Mucosa of gallbladder (tissue), 1 donor: ENCODE measurements around the gene KCNE4. TPM values are rescaled to one million over a fixed set of nuclear protein-coding genes. Genes with fewer than 3 reads are reported as not detected.

ENCODE experiments used
- DNase-seq: peaks from one replicate; pipeline ENCODE4 v3.0.0-alpha.2; 2020; ENCODE audit warnings: low spot score
- total RNA-seq: library from RNA; stranded (reverse); gene quantifications from one replicate; pipeline ENCODE4 v1.2.1, GENCODE V29; 2021
- donor health status: DM: no; HTN: no; CAD: no.

Gene KCNE4
- total RNA-seq, 1 donor from 2014 or later: 7.4 TPM

DNA sequence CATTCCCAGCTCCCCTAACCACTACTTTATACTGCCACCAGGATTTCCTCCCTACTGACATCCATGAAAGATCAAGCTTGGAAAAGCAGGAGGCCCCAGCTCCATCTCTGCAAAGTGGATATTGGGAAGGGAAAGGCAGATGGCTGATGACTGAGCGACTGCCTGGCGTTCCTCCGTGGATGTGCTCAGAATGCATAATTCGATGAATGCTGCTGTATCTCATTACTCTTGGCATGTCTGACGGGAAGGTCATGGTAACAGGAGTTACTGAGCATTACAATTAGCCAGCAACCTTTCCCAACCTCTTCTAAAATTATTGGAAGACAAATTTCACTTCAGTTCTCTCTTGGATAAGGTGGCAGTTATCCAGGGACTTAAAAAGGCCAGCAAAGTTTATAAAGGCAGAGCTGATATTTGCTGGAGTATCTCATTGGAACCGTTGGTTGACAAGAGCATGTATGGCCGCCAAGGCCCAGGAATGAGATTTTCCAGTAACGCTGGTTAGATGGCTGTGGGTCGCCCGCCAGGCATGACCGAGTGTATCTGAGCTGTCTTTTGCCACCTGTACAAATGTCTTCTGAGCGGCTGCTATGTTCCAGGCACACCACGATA lies 34.5 kb downstream of the KCNE4 start:
- DNase-seq: no peak

DNA sequence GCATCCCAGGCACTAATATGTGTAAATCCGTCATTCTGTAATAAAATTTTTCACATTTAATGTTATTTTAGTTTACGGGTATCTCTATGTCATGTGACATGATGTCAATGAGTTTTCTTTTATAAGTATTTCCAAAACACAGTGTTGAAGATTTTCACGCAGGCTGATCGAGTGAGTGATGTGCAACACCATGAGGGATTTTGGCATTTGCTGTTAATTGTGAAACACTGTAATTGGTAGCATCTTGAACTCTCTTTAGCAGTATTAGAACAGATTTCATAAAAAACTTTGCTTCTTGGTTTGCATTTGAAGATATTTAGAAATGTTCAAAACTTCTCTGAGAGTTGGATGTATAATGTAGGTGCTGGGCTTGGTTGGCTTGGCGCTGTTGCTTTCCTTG lies 35.5 kb downstream of the KCNE4 start:
- DNase-seq: no peak

DNA sequence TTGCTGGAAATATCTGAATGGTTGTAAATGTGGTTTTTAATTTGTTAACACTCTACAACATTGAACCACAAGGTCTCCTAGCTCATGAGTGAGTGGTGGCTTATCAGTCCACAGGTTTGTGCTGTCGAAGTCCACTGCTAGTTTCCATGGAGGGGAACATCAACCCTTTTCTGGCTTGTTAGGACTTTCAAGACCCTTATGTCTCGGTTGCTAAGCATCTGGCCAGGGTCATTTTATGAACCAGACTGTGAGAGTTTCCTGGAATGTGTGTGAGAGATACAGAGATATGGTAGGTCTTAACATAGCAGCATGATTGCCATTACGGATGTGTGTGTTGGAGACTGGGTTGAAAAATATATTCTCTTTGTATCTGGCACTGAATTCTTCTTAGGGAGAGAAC lies 36.9 kb downstream of the KCNE4 start:
- no peak for DNase-seq

DNA sequence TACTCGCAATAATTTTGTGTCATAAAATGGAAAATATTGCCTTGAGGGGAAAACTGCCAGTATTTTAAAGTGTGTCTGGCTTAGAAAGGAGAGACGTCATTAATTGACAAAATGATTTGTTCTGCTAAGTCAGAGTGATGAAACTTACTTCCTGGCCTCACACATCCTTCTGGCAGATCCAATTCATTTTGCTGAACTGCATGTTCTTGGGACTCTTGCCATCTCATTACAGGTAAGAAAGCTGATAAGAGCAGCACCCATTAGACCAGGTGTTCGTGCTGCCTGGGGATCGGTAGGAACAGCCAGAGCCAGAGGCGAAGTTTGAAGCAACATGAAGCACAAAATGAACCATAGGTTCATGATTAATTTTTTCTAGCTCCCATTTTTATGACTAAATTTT lies 38.0 kb downstream of the KCNE4 start:
- no peak for DNase-seq

DNA sequence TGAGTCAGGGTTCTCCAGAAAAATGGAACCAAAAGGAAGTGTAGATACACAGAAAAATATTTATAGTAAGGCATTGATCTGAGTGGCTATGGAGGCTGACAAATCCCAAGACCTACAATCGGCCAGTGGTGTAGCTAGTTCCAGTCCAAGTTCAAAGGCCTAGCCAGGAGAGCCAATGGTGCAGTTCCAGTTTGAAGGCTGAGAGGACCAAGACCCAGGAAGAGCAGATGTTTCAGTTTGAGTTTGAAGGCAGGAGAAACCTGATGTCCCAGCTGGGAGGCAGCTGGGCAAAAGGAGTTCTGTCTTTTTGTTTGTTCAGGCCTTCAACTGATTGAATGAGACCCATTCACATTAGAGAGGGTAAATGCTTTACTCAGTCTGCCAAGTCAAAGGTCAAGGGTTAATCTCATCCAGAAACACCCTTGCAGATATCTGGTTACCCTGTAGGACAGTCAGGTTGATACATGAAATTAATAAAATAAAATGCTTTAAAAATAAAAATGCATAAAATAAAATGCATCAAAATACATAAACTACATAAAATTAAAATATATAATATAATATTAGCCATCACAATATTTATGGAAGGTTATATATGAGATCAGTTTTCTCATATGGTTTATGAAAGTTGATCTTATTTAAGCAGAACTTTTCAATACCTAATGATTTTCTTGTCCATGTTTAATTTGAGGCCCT lies 38.7 kb downstream of the KCNE4 start:
- DNase-seq: no peak

DNA sequence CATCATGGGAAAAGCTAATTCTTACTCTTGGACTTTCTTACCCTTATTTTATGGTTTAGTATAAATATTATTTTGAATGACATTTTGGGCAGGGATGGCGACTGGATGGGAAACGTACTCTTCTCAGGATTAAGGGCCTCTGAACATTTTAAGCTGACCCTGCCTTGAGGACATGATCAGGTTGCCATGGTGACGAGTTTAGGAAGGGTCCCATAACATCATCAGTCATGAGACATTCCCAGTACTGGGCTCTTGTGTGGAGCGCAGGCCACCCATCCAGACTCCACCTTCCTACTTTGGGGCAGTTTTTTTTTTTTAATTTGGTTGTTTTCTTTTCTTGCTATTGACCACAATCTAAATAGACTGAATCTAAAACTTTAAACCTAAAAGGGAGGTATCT lies 40.7 kb downstream of the KCNE4 start:
- DNase-seq: no peak

DNA sequence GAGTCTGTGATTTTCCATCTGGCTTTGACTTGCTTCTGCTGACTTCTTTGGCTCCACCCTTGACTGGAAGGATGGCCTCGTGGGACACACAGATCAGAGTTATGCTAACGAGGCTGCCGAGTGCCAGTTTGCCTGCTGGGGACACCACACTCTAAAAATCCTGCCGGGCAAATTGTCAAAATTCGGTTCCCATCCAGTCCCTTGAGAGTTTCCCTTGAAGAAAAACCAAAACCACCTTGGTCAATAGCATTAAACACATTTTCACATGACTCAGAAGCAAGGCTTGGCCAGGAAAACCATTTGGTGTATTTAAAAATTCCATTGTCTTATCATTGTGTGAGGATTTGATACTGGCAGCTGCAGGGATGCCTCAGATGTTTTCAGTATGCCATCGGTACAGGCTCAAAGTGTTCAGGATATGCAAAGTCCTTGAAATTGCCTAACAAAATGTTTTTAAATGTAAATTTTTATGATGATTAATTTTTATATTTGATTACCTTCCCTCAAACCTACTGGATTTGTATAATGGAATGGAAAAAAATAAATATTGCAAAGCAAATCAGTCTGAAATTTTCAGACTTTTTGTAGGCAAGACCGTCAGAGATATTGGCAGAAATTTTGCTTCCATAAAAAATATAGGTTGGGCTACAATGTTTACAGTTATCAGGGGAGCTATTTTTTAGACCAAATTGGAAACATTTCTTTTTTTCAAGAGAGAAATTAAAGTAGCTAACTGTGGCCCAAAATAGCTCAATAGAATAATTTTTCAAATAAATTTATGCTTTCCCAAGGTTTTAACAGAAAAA lies 41.6 kb downstream of the KCNE4 start:
- no peak for DNase-seq

DNA sequence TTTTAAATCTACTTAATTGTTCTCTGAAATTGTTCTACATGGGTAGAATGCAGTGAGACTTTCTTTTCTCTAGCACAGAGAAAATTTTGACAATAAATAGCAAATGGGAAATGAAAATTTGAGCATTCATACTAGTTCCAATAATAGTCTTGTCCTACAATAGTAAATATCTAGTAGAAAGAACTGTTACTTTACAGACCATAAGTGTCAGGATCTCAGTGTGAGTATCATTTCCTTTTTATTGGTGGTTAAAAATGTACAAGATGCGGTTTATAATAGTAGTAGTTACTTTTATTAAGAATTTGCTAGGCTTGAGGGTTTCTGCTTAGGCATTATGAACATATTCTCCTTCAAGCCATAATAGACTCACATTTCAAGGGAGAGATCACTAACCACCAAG lies 43.2 kb downstream of the KCNE4 start:
- DNase-seq: no peak

DNA sequence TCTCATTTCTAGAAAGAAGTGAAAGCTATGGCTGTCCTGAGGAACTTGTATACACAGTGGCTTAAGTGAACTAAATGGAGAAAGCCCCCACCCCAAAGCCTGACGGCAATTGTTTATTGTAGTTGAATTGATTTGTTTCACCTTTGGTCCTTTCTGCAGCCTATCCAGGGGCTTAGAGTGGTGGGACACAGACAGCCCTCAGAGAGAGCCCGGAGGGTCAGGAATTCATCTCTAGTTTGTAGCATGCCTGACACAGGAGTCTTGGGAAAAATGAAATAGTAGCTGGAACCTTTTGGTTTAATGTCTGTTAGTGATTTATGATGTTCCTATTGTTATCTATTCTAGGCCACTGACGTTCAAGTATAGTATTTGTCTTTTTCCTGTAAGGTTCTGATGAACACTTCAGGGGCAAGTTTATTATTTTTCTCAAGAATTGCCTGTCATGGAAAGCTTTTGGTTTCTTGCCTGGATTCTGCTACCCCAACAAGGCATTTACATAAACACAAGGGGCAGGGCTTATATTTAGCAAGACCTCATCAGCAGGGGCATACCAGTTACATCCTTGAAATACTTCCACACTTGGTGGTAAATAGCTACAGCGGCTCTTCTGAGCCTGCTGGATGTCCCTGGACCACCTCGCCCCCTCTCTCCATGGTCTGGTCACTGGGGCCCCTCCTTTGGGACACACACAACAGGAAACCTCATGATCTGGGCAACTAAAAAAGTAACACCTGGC lies 44.4 kb downstream of the KCNE4 start:
- DNase-seq: no peak

DNA sequence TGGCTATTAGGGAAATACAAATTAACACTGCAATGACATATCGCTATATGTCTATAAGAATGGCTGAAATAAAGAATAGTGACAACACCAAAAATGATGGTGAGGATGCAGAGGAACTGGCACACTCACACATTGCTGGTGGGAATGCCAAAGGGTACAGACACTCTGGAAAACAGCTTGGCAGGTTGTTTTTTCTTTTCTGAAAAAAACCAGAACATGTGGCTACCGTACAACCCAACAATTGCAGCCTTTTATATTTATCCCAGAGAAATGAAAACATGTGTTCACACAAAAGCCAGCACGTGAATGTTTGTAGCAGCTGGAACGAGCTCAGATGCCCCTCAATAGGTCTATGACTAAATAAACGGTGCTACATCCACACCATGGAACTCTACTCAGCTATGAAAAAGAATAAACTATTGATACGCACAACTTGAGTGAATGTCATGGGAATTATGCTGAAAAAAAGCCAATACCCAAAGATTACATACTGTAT lies 45.9 kb downstream of the KCNE4 start:
- no peak for DNase-seq

DNA sequence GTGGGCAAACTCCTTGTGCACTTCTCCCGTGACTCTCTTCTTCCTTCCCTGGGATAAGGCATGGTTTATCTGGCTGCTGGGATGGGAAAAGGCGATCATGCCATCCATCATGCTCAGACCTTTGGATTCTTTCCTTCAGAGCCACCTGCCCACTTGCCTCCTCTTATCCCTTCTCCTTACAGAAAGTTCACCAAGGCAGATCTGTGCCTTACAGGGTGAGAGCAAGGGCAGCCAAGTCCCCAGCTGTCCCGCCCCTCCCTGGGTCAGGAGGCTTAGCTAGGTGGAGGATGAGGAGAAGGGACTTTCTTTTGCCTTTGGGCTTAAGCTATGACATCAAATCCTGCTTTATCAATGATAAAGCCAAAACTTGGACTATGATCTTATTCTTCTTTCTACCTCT lies 47.6 kb downstream of the KCNE4 start:
- DNase-seq: no peak

DNA sequence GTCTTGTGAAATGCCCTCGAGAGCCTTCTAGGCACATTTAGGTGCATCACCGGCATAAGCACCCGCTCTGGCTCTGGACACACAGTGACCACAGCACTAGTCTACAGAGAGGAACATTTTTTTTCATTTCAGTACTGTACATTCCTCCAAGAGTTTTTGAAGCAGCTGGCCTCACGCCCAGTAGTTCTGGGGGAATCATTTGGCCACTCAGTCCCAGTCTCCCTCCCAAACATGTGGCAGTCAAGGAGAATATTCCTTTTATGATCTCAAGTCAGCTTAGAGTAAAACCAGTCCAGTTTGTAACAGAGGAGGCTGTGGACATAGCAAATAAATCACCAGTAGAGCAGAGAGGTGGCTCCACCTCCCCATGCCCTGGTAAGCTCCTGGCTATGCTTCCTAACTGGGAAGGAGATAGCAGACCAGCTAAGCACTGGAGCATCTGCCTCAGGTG lies 48.1 kb downstream of the KCNE4 start:
- DNase-seq: peak; percentile 58

DNA sequence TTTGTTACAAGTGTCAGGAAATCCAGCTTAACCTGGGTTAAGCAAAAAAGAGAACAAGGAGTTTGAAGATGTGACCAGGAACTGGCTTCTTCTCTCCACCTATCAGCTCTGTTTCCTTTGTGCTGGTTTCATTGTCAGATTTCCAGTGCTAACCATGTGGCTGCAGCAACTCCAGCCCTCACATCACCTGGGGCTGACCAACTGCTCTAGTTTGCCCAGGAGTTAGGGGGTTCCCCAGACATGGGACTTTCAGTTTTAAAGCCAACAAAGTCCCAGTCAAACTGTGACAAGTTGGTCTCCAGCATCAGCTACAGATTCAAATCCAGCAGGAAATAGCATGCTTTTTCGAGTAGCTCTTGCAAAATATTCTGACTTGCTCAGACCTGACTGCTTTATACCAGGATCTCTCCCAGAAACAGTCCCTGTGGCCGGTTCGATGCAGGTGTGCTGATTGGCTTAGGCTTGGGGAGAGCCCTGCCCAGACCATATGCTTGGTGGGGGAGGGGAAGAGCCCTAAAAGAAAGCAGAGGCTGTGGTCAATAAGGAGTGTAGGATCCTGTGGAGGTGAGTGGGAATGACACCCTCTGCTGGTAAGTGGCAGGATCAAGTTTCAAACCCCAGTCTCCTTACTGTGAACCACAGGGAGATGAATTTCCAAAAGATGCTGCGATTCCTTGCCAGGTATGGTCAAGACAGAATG lies 49.5 kb downstream of the KCNE4 start:
- DNase-seq: no peak

DNA sequence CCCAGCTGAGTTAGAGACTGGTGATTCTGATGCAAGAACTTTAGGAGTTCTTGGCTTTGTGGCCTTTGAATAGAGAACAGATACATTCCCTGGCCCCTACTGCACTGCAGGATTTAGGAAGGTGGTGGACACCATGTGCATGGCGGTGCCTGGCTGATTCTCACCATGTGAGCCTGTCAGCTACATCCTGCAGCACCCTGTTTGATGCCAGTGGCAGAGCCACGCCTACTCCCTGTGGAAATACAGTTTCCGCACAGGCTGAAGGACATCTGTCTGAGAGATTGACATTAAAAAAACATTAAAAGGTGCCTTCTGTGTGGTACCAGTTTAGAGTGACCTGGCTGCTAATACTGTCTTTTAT lies 50.0 kb downstream of the KCNE4 start:
- no peak for DNase-seq

DNA sequence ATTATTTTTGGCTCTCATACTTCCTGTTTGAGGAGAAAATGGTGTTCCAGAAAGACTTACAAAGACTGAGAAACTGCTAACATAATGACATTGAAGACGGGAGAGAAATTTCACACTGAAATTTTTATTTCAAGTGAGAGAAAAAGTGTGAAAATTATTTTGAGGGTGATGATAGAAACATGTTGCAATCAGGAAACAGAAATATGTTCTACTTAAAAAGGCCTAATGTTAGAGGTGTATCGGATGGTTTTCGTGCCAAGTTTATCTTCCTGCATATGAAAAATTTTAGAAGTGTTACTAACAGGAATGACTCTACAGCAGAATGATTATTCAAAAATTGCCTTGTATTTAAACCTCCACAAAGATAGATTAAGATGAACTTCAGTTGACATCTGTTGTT lies 50.5 kb downstream of the KCNE4 start:
- no peak for DNase-seq

DNA sequence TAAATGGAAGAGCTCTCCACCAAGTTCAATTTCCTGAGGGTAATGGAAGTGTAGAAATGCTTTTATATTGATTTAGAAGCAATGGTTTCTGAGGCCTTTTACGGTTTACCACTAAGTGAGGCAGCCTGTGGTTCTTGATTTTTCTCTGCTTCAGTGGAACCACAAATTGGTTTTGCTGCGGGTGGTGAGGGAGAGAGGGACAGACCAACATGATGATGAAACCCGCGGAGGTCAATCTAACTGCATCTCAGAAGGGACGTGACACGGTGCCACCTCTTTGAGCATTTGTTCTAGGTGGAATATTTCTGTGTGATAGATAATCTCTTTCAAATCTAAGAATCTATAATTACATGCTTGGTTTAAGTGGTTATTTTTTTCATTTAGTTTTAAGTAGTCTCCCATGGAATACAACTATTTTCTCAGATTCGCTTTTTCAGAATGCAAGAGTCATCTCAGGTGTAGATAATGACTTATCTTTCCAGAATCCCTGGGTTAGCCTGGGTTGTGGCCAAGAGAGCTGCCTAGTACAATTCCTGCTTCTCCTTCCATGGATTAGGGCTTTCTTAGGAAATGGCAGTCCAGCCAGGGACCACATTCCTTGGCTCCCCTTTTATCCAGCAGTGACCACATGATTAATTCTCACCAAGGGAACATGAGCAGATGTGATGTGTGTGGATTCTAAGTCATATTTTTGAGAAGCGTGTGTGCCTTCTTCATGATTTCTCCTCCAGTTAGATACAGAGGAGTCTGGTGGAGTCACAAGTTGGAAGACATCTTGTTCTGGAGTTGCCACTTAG lies 52.5 kb downstream of the KCNE4 start:
- DNase-seq: no peak
